HG03108 (cell line): ENCODE results near the gene CEP89.
"Not testable (repeated sequence)": the region's sequence is repeated elsewhere in the genome, so short reads cannot be mapped to it uniquely, and the experiment has no call there.

Experiments used
- ATAC-seq: cut with Tn5 transposase; IDR thresholded peaks from one replicate; pipeline ENCODE4 v1.9.1; 2021; ENCODE audit warnings: moderate library complexity; ENCODE audit not compliant: unreplicated experiment

Gene CEP89

GRCh38 chr19:32969549-32969948 lies 2.2 kb downstream of the CEP89 start:
- ATAC-seq = no peak

- no peak for ATAC-seq
These were observed 5.0 kb downstream of the CEP89 start for GRCh38 chr19:32966750-32967149.

GRCh38 chr19:32945260-32945659 lies 26.5 kb downstream of the CEP89 start:
- ATAC-seq = no peak

- not testable (repeated sequence) for ATAC-seq
These were observed 30.5 kb downstream of the CEP89 start for GRCh38 chr19:32941273-32941672.

GRCh38 chr19:32936065-32936464 lies 35.7 kb downstream of the CEP89 start:
- ATAC-seq = no peak

- ATAC-seq = no peak
These were observed 36.1 kb downstream of the CEP89 start for GRCh38 chr19:32935629-32936028.

GRCh38 chr19:32933571-32933970 lies 38.2 kb downstream of the CEP89 start:
- ATAC-seq = no peak

- no peak for ATAC-seq
These were observed 41.2 kb downstream of the CEP89 start for GRCh38 chr19:32930567-32930966.

GRCh38 chr19:32928806-32929205 lies 43.0 kb downstream of the CEP89 start:
- ATAC-seq = no peak

- no peak for ATAC-seq
These were observed 47.6 kb downstream of the CEP89 start for GRCh38 chr19:32924200-32924599.

- no peak for ATAC-seq
These were observed 50.1 kb downstream of the CEP89 start for GRCh38 chr19:32921624-32922023.

GRCh38 chr19:32919365-32919764 lies 52.4 kb downstream of the CEP89 start:
- no peak for ATAC-seq

- no peak for ATAC-seq
These were observed 54.2 kb downstream of the CEP89 start for GRCh38 chr19:32917616-32917996.

GRCh38 chr19:32916969-32917615 lies 54.7 kb downstream of the CEP89 start:
- ATAC-seq = no peak

- no peak for ATAC-seq
These were observed 56.7 kb downstream of the CEP89 start for GRCh38 chr19:32914879-32915660.

GRCh38 chr19:32911467-32911866 lies 60.3 kb downstream of the CEP89 start:
- ATAC-seq = no peak

GRCh38 chr19:32910874-32911273 lies 60.9 kb downstream of the CEP89 start:
- no peak for ATAC-seq

GRCh38 chr19:32910094-32910493 lies 61.7 kb downstream of the CEP89 start:
- ATAC-seq = no peak

- no peak for ATAC-seq
These were observed 62.5 kb downstream of the CEP89 start for GRCh38 chr19:32909257-32909656.

GRCh38 chr19:32908641-32909190 lies 63.0 kb downstream of the CEP89 start:
- ATAC-seq = no peak

- no peak for ATAC-seq
These were observed 69.3 kb downstream of the CEP89 start for GRCh38 chr19:32902448-32902847.

GRCh38 chr19:32901504-32902161 lies 70.1 kb downstream of the CEP89 start:
- no peak for ATAC-seq
